Superior temporal gyrus (tissue), 1 donor: ENCODE data around the gene SH3PXD2A.
"Not testable (repeated sequence)": the region's sequence is repeated elsewhere in the genome, so short reads cannot be mapped to it uniquely, and the experiment has no call there.

Experiments
- DNase-seq: peaks from one replicate; pipeline ENCODE4 v3.0.0-alpha.2; 2016; ENCODE audit errors: extremely low spot score

SH3PXD2A gene

DNA sequence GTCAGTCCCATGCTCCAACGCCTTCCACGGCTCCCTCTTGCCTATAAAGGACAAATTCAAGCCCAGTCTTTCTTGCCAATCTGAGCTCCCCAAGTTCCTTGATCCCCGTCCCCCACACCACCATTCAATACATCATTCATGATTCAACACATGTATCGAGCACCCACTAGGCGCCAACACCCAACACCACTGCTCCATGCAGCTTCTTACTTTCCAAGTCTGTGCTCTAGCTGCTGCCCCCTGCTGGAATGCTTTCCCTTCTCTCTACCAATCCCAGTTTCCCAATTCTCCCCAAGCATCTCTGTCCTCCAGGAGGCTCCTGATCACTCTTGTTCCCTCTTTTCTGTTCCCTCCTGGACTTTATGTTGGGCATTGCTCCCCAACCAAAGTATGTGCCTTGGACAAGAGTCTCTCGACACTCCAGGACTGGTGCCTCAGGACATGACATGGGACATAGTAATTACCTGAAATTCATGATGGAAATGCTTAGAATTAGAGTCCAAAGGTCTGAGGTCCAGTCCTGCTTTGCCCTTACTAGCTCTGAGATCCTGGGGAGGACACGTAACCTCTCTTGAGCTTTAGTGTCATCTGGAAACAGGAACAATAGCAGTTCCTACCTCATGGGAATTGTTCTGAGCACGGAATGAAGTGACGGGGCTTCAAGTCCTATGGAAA lies 189.2 kb downstream of the SH3PXD2A start:
- no peak for DNase-seq

GRCh38 chr10:103665162-103665889 lies 190.1 kb downstream of the SH3PXD2A start:
- no peak for DNase-seq

GRCh38 chr10:103663802-103664201 lies 191.6 kb downstream of the SH3PXD2A start:
- peak; percentile 86 for DNase-seq

GRCh38 chr10:103663236-103663635 lies 192.1 kb downstream of the SH3PXD2A start:
- DNase-seq = no peak

- DNase-seq = not testable (repeated sequence)
These were observed 192.7 kb downstream of the SH3PXD2A start for GRCh38 chr10:103662704-103663103.

DNA sequence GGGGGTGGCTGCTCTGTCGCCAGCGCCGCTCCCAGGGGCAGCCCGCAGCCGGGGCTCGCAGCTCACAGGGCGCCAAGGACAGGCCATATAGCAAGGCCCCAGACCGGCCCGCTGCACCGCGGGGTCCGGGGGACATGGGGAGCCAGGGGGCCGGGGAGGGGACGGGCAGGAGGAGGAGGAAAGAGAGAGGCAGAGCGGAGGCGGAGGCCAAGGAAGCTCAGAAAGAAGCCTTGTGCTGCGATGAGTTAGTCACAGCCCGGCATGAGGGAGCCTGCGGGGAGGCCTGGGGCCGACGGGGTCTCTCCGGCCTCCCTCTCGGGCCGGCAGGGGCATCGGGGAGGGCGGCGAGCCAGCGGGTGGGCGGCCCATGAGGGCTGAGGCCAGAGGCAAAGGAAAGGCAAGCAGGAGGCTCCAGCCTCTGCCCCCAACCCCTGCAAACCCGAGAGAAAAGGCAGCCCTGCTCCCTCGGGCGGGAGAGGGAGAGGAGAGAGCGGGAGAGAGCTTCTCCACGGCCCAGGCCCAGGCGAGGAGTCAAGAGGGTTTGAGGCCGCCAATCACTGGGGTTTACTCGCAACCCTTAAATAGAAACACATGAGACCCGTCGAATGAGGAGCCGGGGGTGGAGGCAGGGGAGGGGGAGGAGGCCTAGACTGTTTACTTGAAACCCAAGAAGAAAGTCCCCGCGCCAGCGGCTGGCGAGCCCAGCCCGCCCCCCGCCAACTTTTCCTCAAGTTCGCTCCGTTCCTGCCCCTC lies 194.0 kb downstream of the SH3PXD2A start:
- DNase-seq = no peak

DNA sequence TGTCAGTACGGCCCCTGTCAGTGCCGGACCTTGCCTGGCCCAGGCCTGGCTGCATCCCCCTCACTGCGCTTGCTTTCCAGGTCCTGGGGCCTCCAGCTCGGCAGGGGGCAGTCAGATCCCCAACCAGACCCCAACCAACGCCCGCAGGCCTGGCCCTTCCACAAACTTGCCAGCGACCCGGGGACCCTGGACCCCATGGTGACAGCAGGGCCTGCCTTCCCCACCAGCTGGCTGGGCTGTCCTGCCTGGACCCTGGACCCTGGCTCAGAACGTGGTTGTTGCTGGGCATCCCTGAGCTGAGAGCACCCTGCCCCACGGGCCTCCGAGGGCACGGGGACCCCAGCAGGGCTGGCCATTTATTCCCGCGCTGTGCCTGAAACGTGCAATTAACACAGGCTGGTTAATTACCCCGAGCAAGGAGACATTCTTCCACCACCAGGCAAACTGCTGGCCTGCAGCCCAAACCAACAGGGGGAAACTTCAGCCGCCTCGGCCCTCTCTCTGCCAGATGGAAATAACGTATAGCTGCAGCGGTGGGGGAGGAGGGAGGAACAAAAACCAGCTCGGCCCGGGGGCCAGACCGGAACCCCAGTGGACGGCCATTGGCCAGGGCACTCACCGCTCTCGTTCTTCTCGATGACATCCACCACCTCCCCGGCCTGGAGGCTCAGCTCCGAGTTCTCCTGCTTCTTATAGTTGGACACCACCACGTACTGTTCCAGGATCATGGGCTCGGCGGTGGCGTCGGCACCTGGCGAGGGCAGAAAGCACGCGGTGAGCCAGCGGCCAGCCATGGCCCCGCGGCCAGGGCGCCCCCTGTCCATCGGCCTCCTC lies 194.8 kb downstream of the SH3PXD2A start:
- DNase-seq = no peak

GRCh38 chr10:103659674-103660363 lies 195.6 kb downstream of the SH3PXD2A start:
- peak; percentile 81 for DNase-seq

DNA sequence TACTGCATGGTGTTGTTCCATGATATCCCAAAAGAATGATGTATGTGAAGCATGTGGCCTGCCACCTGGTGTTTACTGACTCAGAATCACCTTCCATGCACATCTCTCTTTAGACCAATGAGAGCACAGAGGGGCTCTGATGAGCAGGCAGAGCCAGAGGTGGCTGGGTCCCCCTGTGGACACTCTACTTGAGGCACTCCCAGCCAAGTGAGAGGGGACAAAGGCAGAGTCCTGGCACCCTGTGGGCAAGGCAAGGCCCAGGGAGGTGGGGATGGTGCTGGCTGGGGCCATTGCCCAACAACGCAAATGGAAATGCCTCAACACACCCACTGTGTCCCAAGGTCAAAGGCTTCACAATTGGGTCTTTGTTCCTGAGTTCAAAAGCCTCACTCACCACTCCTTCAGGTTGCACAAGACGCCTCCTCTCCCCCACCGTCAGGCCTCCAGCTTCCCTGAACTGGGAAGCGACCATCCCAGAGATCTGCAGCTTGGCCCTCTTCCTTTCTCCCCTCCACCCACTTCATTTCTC lies 197.3 kb downstream of the SH3PXD2A start:
- no peak for DNase-seq

DNA sequence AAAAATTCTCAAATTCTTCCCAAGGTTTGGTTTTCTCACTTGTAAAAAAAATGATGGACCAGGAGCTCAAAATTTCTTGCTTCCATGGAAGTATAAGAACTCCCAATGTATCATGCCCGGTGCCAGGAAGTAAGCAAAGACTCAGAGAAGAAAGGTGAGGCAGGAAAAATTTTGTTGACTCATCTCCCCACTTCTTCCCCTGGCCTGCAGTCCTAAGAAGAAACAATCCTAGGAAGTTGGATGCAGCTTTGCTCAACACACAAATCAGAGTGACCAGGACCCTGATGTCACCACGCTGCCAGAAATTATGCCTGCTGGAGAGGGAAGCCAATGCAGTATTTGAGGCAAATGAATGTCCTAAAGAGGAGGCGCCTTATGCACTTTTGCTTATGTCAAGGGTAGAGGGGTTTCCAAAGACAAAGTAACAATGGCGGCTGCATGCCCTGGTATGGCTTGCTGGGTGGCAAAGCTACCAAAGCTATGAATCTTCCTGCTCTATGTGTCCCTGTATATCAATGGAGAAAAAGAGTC lies 198.2 kb downstream of the SH3PXD2A start:
- DNase-seq = no peak

- no peak for DNase-seq
These were observed 200.5 kb downstream of the SH3PXD2A start for GRCh38 chr10:103654925-103655324.

- no peak for DNase-seq
These were observed 201.8 kb downstream of the SH3PXD2A start for GRCh38 chr10:103653581-103654037.

GRCh38 chr10:103652599-103653281 lies 202.6 kb downstream of the SH3PXD2A start:
- DNase-seq = no peak

GRCh38 chr10:103651783-103652476 lies 203.4 kb downstream of the SH3PXD2A start:
- no peak for DNase-seq

DNA sequence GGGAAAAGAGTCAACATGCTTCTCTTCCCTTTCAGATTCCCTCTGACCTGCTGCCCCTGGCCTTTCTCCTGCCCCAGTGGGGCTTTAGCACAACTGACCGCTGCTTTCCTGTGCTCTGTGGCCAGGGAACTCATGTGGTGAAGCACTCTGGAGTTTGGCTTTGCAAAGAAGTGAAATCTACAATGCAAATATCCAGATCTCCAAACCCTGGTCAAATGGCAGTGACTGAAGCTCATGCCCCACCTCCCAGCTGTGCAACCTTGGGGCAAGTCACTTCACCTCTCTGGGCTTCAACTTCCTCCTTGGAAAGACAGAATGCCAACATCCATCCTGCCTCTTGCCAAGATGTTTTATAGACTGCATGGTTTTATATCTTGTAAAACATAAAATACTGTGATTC lies 204.0 kb downstream of the SH3PXD2A start:
- DNase-seq = no peak

- no peak for DNase-seq
These were observed 205.5 kb downstream of the SH3PXD2A start for GRCh38 chr10:103649654-103650423.

DNA sequence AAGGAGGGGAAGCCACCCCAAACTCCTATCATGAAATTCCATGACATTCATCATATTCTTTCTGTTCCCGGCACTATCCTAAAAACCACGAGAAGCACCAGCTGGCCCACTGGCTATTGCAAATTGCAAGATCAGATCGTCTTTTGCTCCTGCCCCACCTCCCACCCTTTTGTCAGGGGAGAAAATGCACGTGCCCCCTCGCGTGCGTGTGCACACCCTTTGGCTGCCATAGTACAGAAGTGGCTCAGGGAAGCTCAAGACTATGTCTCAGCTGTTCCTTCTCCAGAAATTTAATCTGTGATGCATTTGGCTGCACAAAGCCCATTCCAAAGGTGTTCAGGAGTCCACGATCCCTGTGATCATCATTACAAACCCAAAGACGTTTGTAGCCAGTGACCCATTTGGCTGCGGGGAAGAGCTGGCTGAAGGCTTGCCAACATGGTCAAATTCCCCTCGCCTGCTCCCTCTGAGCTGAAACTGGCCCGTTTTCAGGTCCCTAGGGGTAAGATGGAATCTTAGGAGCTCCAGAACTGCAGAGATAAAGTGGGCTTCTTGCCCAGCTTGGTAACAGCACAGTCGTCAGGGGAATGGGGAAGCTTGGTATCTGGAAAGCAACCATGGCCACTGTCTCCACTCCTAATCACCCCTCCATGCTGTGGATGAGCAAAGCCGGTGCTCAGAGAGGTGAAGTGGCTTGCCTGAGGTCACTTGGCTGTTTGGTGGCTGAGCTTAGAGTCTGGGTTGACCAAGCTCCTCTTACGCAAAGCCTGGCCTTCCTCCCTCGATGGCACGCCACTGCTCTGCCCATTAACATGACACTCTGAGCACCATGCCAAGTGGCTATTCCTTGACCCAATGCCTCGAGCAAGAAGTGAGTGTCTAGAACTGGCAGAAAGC lies 206.5 kb downstream of the SH3PXD2A start:
- DNase-seq = no peak

- DNase-seq = no peak
These were observed 207.1 kb downstream of the SH3PXD2A start for GRCh38 chr10:103648251-103648635.
